A549 (cell line): ENCODE measurements around the gene SLC9C1. TPM values are rescaled to one million over a fixed set of nuclear protein-coding genes. Genes with fewer than 3 reads are reported as not detected.
A peak's percentile ranks its signal among the peaks of the same experiment; 100 is the strongest.

Experiments used
- ATAC-seq, 2 experiments: fragments of 200-7000 bp in 1 of 2; fragments of >200 bp in 1 of 2; cut with Nextera tagmentation in 1 of 2; cut with Tn5 transposase in 1 of 2; 3 replicates each; pipeline versions ENCODE4 v1.8.0 to v1.9.1; 2018 to 2020; ENCODE audit warnings: mild to moderate bottlenecking in 1 of 2, moderate library complexity in 1 of 2
- CTCF ChIA-PET: fragments of 300-600 bp; sonication (Branson Sonifier 250); formaldehyde crosslinking; extraction: SDS; loops from one replicate; lab custom pipeline; 2021; ENCODE audit warnings: antibody characterized with exemption, inconsistent platforms; lab: Yijun Ruan, JAX
- POLR2A ChIA-PET: fragments of 350-600 bp; formaldehyde crosslinking; extraction: SDS; loops from one replicate; lab custom pipeline; 2021; ENCODE audit warnings: antibody characterized with exemption, inconsistent platforms; lab: Yijun Ruan, JAX
- DNase-seq, 2 experiments: peaks; one replicate each; pipeline versions ENCODE4 v3.0.0 to v3.0.0-alpha.2; 2011 to 2016; ENCODE audit warnings: low read depth in 1 of 2, low spot score in 1 of 2
- FAIRE-seq: peaks from 2 replicates; lab custom pipeline; 2011; peaks lifted over from hg19 to GRCh38; lab: Jason Lieb, UNC
- H3K27ac ChIP-seq, 2 experiments: fragments of >200 bp; sonication (Bioruptor Twin); formaldehyde crosslinking; 3 replicates each; pipeline ENCODE4 v1.5.1; 2016 to 2017
- H3K4me1 ChIP-seq: fragments of >200 bp; sonication (Bioruptor Twin); formaldehyde crosslinking; 3 replicates; pipeline ENCODE4 v1.6.1; 2016
- H3K4me2 ChIP-seq: fragments of >200 bp; sonication (Bioruptor Twin); formaldehyde crosslinking; 3 replicates; pipeline ENCODE4 v1.6.1; 2016
- H3K4me3 ChIP-seq: fragments of >200 bp; sonication (Bioruptor Twin); formaldehyde crosslinking; 3 replicates; pipeline ENCODE4 v1.5.1; 2016
- H3K9me3 ChIP-seq: fragments of >200 bp; sonication (Bioruptor Twin); formaldehyde crosslinking; 3 replicates; pipeline ENCODE4 v1.6.1; 2016
- BHLHE40 ChIP-seq: IDR thresholded peaks from 2 replicates; pipeline ENCODE4 v1.6.1; 2012; ENCODE audit warnings: low read depth, low read length, inconsistent platforms
- CBX2 ChIP-seq: fragments of 200-600 bp; sonication (generic); IDR thresholded peaks from 2 replicates; pipeline ENCODE4 v1.6.1; 2016; ENCODE audit warnings: low read depth, mild to moderate bottlenecking, borderline replicate concordance
- EHF ChIP-seq: fragments of 250-450 bp; sonication (Bioruptor Pico); IDR thresholded peaks from 2 replicates; pipeline ENCODE4 v1.5.0; 2020; ENCODE audit warnings: mild to moderate bottlenecking
- EHMT2 ChIP-seq: fragments of 200-600 bp; sonication (generic); IDR thresholded peaks from 2 replicates; pipeline ENCODE4 v1.6.1; 2016; ENCODE audit warnings: antibody characterized with exemption, low read depth, mild to moderate bottlenecking, moderate library complexity
- ESRRA ChIP-seq: fragments of 150-350 bp; IDR thresholded peaks from 2 replicates; pipeline ENCODE4 v1.6.1; 2014; ENCODE audit warnings: mild to moderate bottlenecking, low read length, borderline replicate concordance
- FOXS1 ChIP-seq: fragments of 250-450 bp; sonication (Bioruptor Pico); IDR thresholded peaks from 2 replicates; pipeline ENCODE4 v1.5.0; 2020; ENCODE audit warnings: mild to moderate bottlenecking, moderate library complexity
- GATA3 ChIP-seq: IDR thresholded peaks from 2 replicates; pipeline ENCODE4 v1.6.1; 2012; ENCODE audit warnings: borderline replicate concordance
- HOXB5 ChIP-seq: fragments of 250-450 bp; sonication (Bioruptor Pico); IDR thresholded peaks from 2 replicates; pipeline ENCODE4 v1.5.0; 2020; ENCODE audit warnings: mild to moderate bottlenecking, moderate library complexity
- JUN ChIP-seq, 2 experiments: fragments of >200 bp; sonication (Bioruptor Twin); formaldehyde crosslinking; IDR thresholded peaks; 2 replicates in 1 of 2; 3 replicates in 1 of 2; pipeline ENCODE4 v1.6.1; 2016 to 2017
- KDM1A ChIP-seq: fragments of 200-600 bp; sonication (generic); IDR thresholded peaks from 2 replicates; pipeline ENCODE4 v1.6.1; 2016; ENCODE audit warnings: low read depth, mild to moderate bottlenecking
- NPAS2 ChIP-seq: fragments of 250-450 bp; sonication (Bioruptor Pico); IDR thresholded peaks from 2 replicates; pipeline ENCODE4 v1.8.0; 2022; ENCODE audit warnings: mild to moderate bottlenecking, moderate library complexity, borderline replicate concordance
- NR3C1 ChIP-seq: fragments of >200 bp; sonication (Bioruptor Twin); formaldehyde crosslinking; IDR thresholded peaks from 3 replicates; pipeline ENCODE4 v1.6.1; 2017
- POLR2A ChIP-seq: IDR thresholded peaks from 2 replicates; pipeline ENCODE4 v1.6.1; 2012; ENCODE audit warnings: mild to moderate bottlenecking, low read length
- POLR2AphosphoS2 ChIP-seq: conservative IDR thresholded peaks from 2 replicates; pipeline ENCODE4 v1.6.1; 2012; ENCODE audit warnings: low read length, improper control_type of control experiment, inconsistent platforms
- RCOR1 ChIP-seq: fragments of 150-350 bp; IDR thresholded peaks from 2 replicates; pipeline ENCODE4 v1.6.1; 2014; ENCODE audit warnings: antibody characterized with exemption, low read length, low read depth
- RNF2 ChIP-seq: fragments of 200-600 bp; sonication (generic); IDR thresholded peaks from 2 replicates; pipeline ENCODE4 v1.6.1; 2016; ENCODE audit warnings: low read depth, mild to moderate bottlenecking, antibody characterized with exemption, moderate library complexity, borderline replicate concordance
- ZFP36 ChIP-seq: fragments of 450-650 bp; IDR thresholded peaks from 2 replicates; pipeline ENCODE4 v1.6.1; 2014; ENCODE audit warnings: borderline replicate concordance; ENCODE audit not compliant: partially characterized antibody
- ZNF302 ChIP-seq: fragments of 250-450 bp; sonication (Bioruptor Pico); IDR thresholded peaks from 2 replicates; pipeline ENCODE4 v1.9.0; 2021; ENCODE audit warnings: inconsistent platforms, mild to moderate bottlenecking, moderate library complexity
- WGBS: methylation state at CpG from one replicate; pipeline ENCODE4 v1.1.6; 2017; ENCODE audit errors: missing lambda C conversion rate; 5-methylcytosine and 5-hydroxymethylcytosine counted together
- polyA plus RNA-seq, 4 experiments: library from polyadenylated mRNA; depleted of rRNA in 3 of 4; stranded (reverse); fragments of >200 nt; fragmentation: RNase III in 1 of 4; extraction: RNeasy Plus Mini Kit Qiagen cat#74134 plus additional on column Dnase treatment in 1 of 4; gene quantifications; 2 replicates in 3 of 4; 3 replicates in 1 of 4; pipeline ENCODE4 v1.2.3, GENCODE V29; 2011 to 2017
- TF ChIP-seq, protein P1 (sequence below): IDR thresholded peaks from 2 replicates; pipeline ENCODE4 v1.6.1; 2012; ENCODE audit warnings: low read depth, borderline replicate concordance
- TF ChIP-seq, protein P2 (sequence below): fragments of 250-450 bp; sonication (Bioruptor Pico); IDR thresholded peaks from 2 replicates; pipeline ENCODE4 v1.5.0; 2020; ENCODE audit warnings: low read depth, mild to moderate bottlenecking, moderate library complexity
- TF ChIP-seq, protein P3 (sequence below): fragments of >200 bp; sonication (Bioruptor Twin); formaldehyde crosslinking; IDR thresholded peaks from 3 replicates; pipeline ENCODE4 v1.5.1; 2016

SLC9C1 gene
- polyA plus RNA-seq, 2 of the 4 experiments (the other 2 are of a cell fraction): not detected

DNA sequence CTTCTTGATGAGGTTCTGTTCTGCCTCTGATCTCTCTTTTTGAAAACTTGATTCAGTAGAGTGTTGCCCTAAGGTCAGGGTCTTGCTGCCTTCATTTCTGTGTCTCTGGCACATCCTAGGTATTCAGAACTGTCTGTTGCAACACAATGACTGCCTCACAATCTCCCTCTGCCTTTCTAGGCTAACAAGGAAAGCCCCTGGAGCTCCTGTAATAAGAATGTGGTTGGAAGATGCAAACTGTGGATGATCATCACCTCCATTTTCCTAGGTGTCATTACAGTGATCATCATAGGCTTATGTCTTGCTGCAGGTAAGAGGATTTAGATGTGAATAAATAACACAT is 200.9 kb downstream of the SLC9C1 start:
- Histone ChIP-seq H3K4me3 (no peak overlapping the region), H3K4me2 (no peak overlapping the region), H3K27ac (0 out of 6 replicates have a peak overlapping the region, but pooled peaks of 1 of the 2 experiments have one; percentile 6), H3K4me1 (peaks cover 36% of the 10 kb centered on the region), H3K9me3 (no peaks in the 10 kb centered on the region)
- TF ChIP-seq CBX2 (no peak), NPAS2 (CRISPR knock-in tag) (no peak), KDM1A (no peak), BHLHE40 (no peak), HOXB5 (CRISPR knock-in tag) (no peak), EHMT2 (no peak), NR3C1 (no peak), ZFP36 (no peak), FOXS1 (CRISPR knock-in tag) (no peak), RCOR1 (no peak)
- TF ChIP-seq, protein P1, sequence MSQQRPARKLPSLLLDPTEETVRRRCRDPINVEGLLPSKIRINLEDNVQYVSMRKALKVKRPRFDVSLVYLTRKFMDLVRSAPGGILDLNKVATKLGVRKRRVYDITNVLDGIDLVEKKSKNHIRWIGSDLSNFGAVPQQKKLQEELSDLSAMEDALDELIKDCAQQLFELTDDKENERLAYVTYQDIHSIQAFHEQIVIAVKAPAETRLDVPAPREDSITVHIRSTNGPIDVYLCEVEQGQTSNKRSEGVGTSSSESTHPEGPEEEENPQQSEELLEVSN: no peak
- FAIRE-seq (no peak), ATAC-seq (no peak), DNase-seq (no peak)
- POLR2A ChIA-PET: no interaction called here
- CTCF ChIA-PET: interaction anchor here (1.2 to 1.6 kb wide), 2 partner anchors 18 kb away, joined by 5 read pairs; no protein-coding TSS in a partner anchor

DNA sequence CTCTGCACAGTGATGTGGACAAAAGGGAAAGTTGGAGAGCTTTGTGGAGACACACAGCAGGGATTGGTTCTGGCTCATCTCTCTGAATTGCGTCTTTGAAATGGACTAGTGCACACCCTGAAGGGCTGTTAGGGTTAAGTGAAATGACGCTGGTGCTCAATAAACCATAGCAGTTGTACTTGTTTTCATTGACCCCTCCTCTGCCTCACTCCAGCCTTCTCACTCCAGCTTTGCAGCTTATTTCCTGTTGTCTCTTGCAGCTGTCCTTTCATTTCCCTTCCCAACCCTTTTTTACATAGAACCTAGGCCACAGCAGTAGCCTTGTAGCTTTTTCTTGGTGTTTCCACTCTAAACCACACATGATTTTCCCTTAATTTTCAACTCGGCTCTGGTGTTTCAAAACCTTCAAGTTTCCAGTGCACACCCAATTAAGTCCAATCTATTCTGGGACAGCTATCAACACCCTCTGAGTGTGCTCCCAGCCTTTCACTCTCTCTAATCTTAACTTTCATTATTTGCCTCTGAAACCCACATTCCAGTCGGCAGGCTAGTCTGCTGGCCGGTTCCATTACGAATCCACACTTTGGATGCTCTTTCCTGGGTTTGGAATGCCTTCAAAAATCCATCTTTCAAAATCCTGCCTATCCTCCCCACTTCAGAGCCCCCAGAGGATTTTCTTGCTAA is 201.4 kb downstream of the SLC9C1 start:
- ATAC-seq: no peak
- DNase-seq: no peak

More for the DNA sequence above, 201.4 kb downstream of the SLC9C1 start:
- TF ChIP-seq POLR2AphosphoS2 (no peak), BHLHE40 (no peak), RNF2 (no peak), KDM1A (no peak), GATA3 (no peak), JUN (IDR thresholded peaks at IDR 0.05) (no peak), ZNF302 (no peak), POLR2A (no peak), RCOR1 (no peak), EHF (CRISPR knock-in tag) (no peak), ESRRA (no peak)
- TF ChIP-seq, protein P2, sequence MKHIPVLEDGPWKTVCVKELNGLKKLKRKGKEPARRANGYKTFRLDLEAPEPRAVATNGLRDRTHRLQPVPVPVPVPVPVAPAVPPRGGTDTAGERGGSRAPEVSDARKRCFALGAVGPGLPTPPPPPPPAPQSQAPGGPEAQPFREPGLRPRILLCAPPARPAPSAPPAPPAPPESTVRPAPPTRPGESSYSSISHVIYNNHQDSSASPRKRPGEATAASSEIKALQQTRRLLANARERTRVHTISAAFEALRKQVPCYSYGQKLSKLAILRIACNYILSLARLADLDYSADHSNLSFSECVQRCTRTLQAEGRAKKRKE (CRISPR knock-in tag): no peak
- TF ChIP-seq, protein P3, sequence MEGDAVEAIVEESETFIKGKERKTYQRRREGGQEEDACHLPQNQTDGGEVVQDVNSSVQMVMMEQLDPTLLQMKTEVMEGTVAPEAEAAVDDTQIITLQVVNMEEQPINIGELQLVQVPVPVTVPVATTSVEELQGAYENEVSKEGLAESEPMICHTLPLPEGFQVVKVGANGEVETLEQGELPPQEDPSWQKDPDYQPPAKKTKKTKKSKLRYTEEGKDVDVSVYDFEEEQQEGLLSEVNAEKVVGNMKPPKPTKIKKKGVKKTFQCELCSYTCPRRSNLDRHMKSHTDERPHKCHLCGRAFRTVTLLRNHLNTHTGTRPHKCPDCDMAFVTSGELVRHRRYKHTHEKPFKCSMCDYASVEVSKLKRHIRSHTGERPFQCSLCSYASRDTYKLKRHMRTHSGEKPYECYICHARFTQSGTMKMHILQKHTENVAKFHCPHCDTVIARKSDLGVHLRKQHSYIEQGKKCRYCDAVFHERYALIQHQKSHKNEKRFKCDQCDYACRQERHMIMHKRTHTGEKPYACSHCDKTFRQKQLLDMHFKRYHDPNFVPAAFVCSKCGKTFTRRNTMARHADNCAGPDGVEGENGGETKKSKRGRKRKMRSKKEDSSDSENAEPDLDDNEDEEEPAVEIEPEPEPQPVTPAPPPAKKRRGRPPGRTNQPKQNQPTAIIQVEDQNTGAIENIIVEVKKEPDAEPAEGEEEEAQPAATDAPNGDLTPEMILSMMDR: no peak
- TF ChIP-seq, protein P1: no peak
- FAIRE-seq: no peak
- ChIA-PET POLR2A (no interaction called here), CTCF (interaction anchor here (0.7 to 1.6 kb wide), 2 partner anchors 19 to 49 kb away, joined by 3 to 5 read pairs; no protein-coding TSS in a partner anchor)
- no peak overlapping the region for H3K4me2 ChIP-seq
- no peak overlapping the region for H3K4me3 ChIP-seq
- 0 out of 6 replicates have a peak overlapping the region, but pooled peaks of 1 of the 2 experiments have one; percentile 6 for H3K27ac ChIP-seq
- H3K4me1 ChIP-seq: peaks cover 36% of the 10 kb centered on the region
- no peaks in the 10 kb centered on the region for H3K9me3 ChIP-seq
- WGBS: 88% methylated on average over 6 of the region's 6 CpGs
